Testis (tissue), 3 donors: Measurements from ENCODE around the gene FOXP4. TPM values are rescaled to one million over a fixed set of nuclear protein-coding genes. Genes with fewer than 3 reads are reported as not detected.
A peak's percentile ranks its signal among the peaks of the same experiment; 100 is the strongest.

Source experiments
- DNase-seq: peaks from one replicate; pipeline ENCODE4 v3.0.0-alpha.2; 2019
- H3K27ac ChIP-seq, 2 donors: fragments of 200-600 bp; sonication (generic); one replicate each; pipeline ENCODE4 v1.5.1; 2019
- H3K27me3 ChIP-seq: fragments of 200-600 bp; sonication (generic); one replicate; pipeline ENCODE4 v1.5.1; 2019
- H3K36me3 ChIP-seq: fragments of 200-600 bp; sonication (generic); one replicate; pipeline ENCODE4 v1.5.1; 2017; ENCODE audit warnings: low read depth; ENCODE audit errors: missing control alignments
- H3K4me1 ChIP-seq: fragments of 200-600 bp; sonication (generic); one replicate; pipeline ENCODE4 v1.5.1; 2019
- H3K4me3 ChIP-seq, 2 donors: fragments of 200-600 bp; sonication (generic); one replicate each; pipeline ENCODE4 v1.5.1; 2017 to 2019
- H3K9me3 ChIP-seq: fragments of 200-600 bp; sonication (generic); one replicate; pipeline ENCODE4 v1.5.1; 2017
- POLR2A ChIP-seq: fragments of 450-650 bp; IDR thresholded peaks from one replicate; pipeline ENCODE4 v1.6.1; 2017; ENCODE audit warnings: antibody characterized with exemption, mild to moderate bottlenecking, moderate library complexity
- WGBS, 2 donors: methylation state at CpG; one replicate each; pipeline ENCODE4 v1.1.5; 2018; 5-methylcytosine and 5-hydroxymethylcytosine counted together
- intact Hi-C: fragments of 100-400 bp; cut with DNase I; formaldehyde crosslinking; loops from one replicate; pipeline ENCODE4 v1.15.1; 2023; ENCODE audit warnings: low total_unique reads
- polyA plus RNA-seq: library from polyadenylated mRNA; stranded (reverse); fragments of 350-450 nt; fragmentation: Illumina TruSeq; extraction: RNeasy Lipid Tissue Mini Kit (QIAGEN cat#74804); gene quantifications from one replicate; pipeline ENCODE4 v1.2.3, GENCODE V29; 2014; ENCODE audit warnings: low read depth, low replicate concordance; ENCODE audit not compliant: insufficient read depth
- total RNA-seq, 2 donors: library from RNA; depleted of rRNA; stranded (reverse); fragments of >200 nt; gene quantifications; one replicate each; pipeline ENCODE4 v1.2.3, GENCODE V29; 2016
- TF ChIP-seq, protein P1 (sequence below), 3 experiments: fragments of 450-650 bp in 2 of 3; fragments of 200-600 bp in 1 of 3; sonication (generic) in 1 of 3; IDR thresholded peaks; one replicate each; pipeline ENCODE4 v1.5.1; 2016 to 2019; ENCODE audit warnings: antibody characterized with exemption in 3 of 3, mild to moderate bottlenecking in 2 of 3, moderate library complexity in 1 of 3

Gene FOXP4
- total and polyA plus RNA-seq, 3 donors from 2014 or later = 38.0 to 50.2 (median 39.7) TPM

DNA sequence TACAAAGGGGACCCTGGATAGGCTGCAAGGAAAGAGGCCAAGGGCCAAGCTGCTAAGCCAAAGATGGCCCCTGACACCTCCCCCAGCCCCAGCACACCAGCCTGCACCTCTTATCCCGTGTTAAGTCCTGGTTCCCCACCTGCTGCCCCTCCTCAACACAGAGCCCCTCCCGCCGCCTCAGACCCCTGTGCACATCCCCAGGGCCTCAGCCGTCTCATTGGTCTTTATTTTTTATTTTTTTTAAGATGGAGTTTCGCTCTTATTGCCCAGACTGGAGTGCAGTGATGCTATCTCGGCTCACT, 55.0 kb downstream of the FOXP4 start:
- Histone ChIP-seq H3K27ac (no peak overlapping the region), H3K9me3 (no peaks in the 10 kb centered on the region), H3K4me1 (peaks cover 10% of the 10 kb centered on the region), H3K27me3 (no peaks in the 10 kb centered on the region), H3K4me3 (no peak overlapping the region), H3K36me3 (no peaks in the 10 kb centered on the region)
- TF ChIP-seq POLR2A = no peak
- TF ChIP-seq, protein P1, sequence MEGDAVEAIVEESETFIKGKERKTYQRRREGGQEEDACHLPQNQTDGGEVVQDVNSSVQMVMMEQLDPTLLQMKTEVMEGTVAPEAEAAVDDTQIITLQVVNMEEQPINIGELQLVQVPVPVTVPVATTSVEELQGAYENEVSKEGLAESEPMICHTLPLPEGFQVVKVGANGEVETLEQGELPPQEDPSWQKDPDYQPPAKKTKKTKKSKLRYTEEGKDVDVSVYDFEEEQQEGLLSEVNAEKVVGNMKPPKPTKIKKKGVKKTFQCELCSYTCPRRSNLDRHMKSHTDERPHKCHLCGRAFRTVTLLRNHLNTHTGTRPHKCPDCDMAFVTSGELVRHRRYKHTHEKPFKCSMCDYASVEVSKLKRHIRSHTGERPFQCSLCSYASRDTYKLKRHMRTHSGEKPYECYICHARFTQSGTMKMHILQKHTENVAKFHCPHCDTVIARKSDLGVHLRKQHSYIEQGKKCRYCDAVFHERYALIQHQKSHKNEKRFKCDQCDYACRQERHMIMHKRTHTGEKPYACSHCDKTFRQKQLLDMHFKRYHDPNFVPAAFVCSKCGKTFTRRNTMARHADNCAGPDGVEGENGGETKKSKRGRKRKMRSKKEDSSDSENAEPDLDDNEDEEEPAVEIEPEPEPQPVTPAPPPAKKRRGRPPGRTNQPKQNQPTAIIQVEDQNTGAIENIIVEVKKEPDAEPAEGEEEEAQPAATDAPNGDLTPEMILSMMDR (IDR thresholded peaks at IDR 0.05) = no peak
- WGBS, 2 donors = 94 to 98% methylated on average over 6 of the region's 6 CpGs
- no peak for DNase-seq
- intact Hi-C loops = loop anchor here (5.0 kb wide), 1 partner anchor 81 kb away; no protein-coding TSS in a partner anchor

DNA sequence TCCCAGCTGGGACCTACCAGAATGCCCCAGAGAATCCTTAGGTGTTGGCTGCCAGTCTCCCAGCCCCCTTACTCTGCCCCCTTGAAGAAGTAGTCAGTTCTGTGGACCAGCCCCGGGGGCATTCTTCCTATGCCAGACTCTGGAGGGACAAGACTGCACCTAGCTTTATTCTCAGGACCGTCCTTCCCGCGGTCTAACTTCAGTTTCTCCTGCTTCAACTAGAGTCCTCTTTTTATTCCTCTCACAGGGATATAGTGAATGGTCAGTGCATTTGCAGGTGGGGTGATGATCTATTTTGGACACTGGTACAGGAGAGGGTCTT, 56.2 kb downstream of the FOXP4 start:
- H3K27ac ChIP-seq = no peak overlapping the region

DNA sequence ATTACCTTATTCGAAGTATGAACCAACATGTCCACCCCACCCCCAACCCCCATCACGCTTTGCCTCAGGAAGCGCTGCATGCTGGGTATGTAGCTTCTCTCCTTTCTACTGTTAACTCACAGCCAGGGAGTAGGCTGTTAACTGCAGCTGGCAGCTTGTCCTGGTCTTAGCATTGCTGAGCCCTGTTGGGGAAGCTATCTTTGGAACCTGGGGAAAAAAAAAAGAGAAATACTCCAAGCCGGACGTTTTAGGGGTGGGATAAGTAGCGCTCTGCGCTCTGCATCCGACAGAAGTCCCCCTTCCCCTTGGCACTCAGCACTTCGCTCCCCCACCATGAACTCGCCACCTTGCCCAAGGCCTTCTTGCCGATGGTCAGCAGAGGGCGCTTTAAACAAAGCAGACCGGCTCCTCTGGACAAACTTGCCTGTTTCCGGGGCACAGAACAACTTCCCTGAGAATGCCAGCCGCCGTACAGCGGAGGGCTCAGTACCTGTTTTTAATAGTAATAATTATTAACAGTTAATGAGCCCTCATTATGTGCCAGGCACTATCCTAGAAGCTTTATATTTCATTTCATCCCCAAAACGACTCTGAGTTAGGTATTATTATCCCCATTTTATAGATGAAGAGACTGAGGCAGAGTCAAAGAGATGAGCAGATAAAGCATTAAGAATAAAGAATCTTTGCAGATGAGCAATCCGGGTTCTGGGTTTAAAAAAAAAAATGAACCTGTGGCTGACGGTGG, 56.9 kb downstream of the FOXP4 start:
- TF ChIP-seq, protein P1 (IDR thresholded peaks at IDR 0.05) = peak; percentile 74 to 79 (median 78)
- TF ChIP-seq POLR2A = no peak
- Histone ChIP-seq H3K4me1 (peaks cover 10% of the 10 kb centered on the region), H3K36me3 (no peaks in the 10 kb centered on the region), H3K4me3 (no peak overlapping the region), H3K27me3 (no peaks in the 10 kb centered on the region), H3K27ac (no peak overlapping the region), H3K9me3 (no peaks in the 10 kb centered on the region)
- 9 to 23% methylated on average over 20 of the region's 20 CpGs for WGBS, 2 donors
- intact Hi-C loops = loop anchor here (5.0 kb wide), 1 partner anchor 79 kb away; no protein-coding TSS in a partner anchor
- DNase-seq = peak; percentile 84

More for the DNA sequence above, 56.2 kb downstream of the FOXP4 start:
- intact Hi-C loops = loop anchor here (5.0 kb wide), 1 partner anchor 80 kb away; no protein-coding TSS in a partner anchor
- no peak overlapping the region for H3K4me3 ChIP-seq
- 81 to 83% methylated on average over 4 of the region's 4 CpGs for WGBS, 2 donors
- TF ChIP-seq, protein P1 (IDR thresholded peaks at IDR 0.05) = no peak
- TF ChIP-seq POLR2A = no peak
- no peaks in the 10 kb centered on the region for H3K9me3 ChIP-seq
- H3K27me3 ChIP-seq = no peaks in the 10 kb centered on the region
- peaks cover 10% of the 10 kb centered on the region for H3K4me1 ChIP-seq
- no peak for DNase-seq
- H3K36me3 ChIP-seq = no peaks in the 10 kb centered on the region

DNA sequence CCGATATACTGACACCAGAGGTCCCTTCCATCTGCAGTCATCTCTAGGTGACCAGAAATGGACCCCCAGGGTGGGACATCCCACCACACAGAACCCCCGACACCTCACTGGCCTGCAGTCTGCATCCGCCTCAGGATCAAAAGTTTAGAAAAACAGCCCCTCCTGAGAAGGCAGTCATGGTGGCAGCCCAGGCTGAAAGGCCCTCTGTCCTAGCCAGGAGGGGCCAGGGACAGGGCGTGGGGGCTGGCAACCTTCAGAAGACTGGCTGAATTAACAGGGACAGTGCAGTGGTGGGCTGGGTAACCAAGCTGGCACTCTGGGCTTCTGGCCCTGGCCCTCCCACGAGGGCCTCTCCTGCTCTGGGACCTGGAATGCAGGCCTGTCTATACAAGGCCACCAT, 57.8 kb downstream of the FOXP4 start:
- Histone ChIP-seq H3K36me3 (no peaks in the 10 kb centered on the region), H3K27ac (no peak overlapping the region), H3K27me3 (no peaks in the 10 kb centered on the region), H3K9me3 (no peaks in the 10 kb centered on the region), H3K4me1 (peaks cover 10% of the 10 kb centered on the region), H3K4me3 (no peak overlapping the region)
- WGBS, 2 donors = 76 to 78% methylated on average over 1 to 5 of the region's 5 CpGs
- intact Hi-C loops = loop anchor here (5.0 kb wide), 1 partner anchor 78 kb away; no protein-coding TSS in a partner anchor
- TF ChIP-seq POLR2A = no peak
- DNase-seq = no peak

DNA sequence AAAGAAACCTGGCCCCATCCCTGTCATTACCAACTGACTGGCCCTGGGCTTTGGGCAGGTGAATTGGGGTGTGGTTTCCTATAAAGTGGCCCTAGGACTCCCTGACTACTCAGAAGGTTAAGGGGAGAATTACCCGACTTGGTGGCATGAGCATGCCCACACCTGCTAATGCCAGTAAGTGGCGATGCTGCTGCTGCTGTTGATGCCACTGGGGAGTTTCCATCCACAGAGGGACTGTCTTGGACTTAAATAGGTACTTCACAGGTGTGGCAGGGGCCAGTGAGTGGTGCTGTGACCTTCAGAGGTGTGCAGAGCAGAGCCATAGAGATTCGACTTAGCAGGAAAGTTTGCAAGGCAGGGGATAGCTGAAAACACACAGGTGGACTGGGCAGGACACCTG, 59.5 kb downstream of the FOXP4 start:
- no peak for DNase-seq
- 76 to 84% methylated on average over 3 of the region's 3 CpGs for WGBS, 2 donors
- intact Hi-C loops = no loop called here
- Histone ChIP-seq H3K27ac (no peak overlapping the region), H3K9me3 (no peaks in the 10 kb centered on the region), H3K4me3 (no peak overlapping the region), H3K27me3 (no peaks in the 10 kb centered on the region), H3K4me1 (peaks cover 10% of the 10 kb centered on the region), H3K36me3 (no peaks in the 10 kb centered on the region)
- TF ChIP-seq, protein P1 (IDR thresholded peaks at IDR 0.05) = no peak
- TF ChIP-seq POLR2A = no peak
